ENCODE data around the gene ERICH2.
A peak's percentile ranks its signal among the peaks of the same experiment; 100 is the strongest.
"Not testable (repeated sequence)": the region's sequence is repeated elsewhere in the genome, so short reads cannot be mapped to it uniquely, and the experiment has no call there.

ERICH2 gene

GRCh38 chr2:170743530-170744239 lies 26.5 kb upstream of the ERICH2 start:
- TF ChIP-seq CTCF (conservative IDR thresholded peaks at IDR 0.05; ENCODE audit: low read length), result no peak

GRCh38 chr2:170744248-170745002 lies 25.8 kb upstream of the ERICH2 start:
- TF ChIP-seq CTCF (conservative IDR thresholded peaks at IDR 0.05; ENCODE audit: low read length), result no peak
- H3K4me3 ChIP-seq (ENCODE audit: low read length), result no peak overlapping the region
- no peak for DNase-seq (ENCODE audit: low read depth)

More at GRCh38 chr2:170743530-170744239, 26.5 kb upstream of the ERICH2 start:
- H3K4me3 ChIP-seq (ENCODE audit: low read length), result no peak overlapping the region
- no peak for DNase-seq (ENCODE audit: low read depth)

- TF ChIP-seq CTCF (conservative IDR thresholded peaks at IDR 0.05; ENCODE audit: low read length), result no peak
- DNase-seq (ENCODE audit: low read depth), result no peak
- no peak overlapping the region for H3K4me3 ChIP-seq (ENCODE audit: low read length)
These were observed 24.9 kb upstream of the ERICH2 start for GRCh38 chr2:170745305-170745704.

- no peak overlapping the region for H3K4me3 ChIP-seq (ENCODE audit: low read length)
- peak; percentile 17 for DNase-seq (ENCODE audit: low read depth)
- TF ChIP-seq CTCF (conservative IDR thresholded peaks at IDR 0.05; ENCODE audit: low read length), result no peak
These were observed 22.3 kb upstream of the ERICH2 start for GRCh38 chr2:170747921-170748320.

GRCh38 chr2:170751555-170751954 lies 18.6 kb upstream of the ERICH2 start:
- DNase-seq (ENCODE audit: low read depth); H3K4me3 ChIP-seq (ENCODE audit: low read length): not testable (repeated sequence)

- DNase-seq (ENCODE audit: low read depth), result no peak
- no peak overlapping the region for H3K4me3 ChIP-seq (ENCODE audit: low read length)
- TF ChIP-seq CTCF (conservative IDR thresholded peaks at IDR 0.05; ENCODE audit: low read length), result no peak
These were observed 8.6 kb upstream of the ERICH2 start for GRCh38 chr2:170761572-170761971.

- TF ChIP-seq CTCF (conservative IDR thresholded peaks at IDR 0.05; ENCODE audit: low read length), result no peak
- no peak for DNase-seq (ENCODE audit: low read depth)
- no peak overlapping the region for H3K4me3 ChIP-seq (ENCODE audit: low read length)
These were observed 7.4 kb upstream of the ERICH2 start for GRCh38 chr2:170762760-170763159.
